H1 (cell line): Measurements from ENCODE around the gene FBXO17. TPM values are rescaled to one million over a fixed set of nuclear protein-coding genes. Genes with fewer than 3 reads are reported as not detected.

Experiments used
- CTCF ChIA-PET: fragments of 300-600 bp; sonication (Branson Sonifier 250); formaldehyde crosslinking; loops from one replicate; lab custom pipeline; 2021; ENCODE audit not compliant: partially characterized antibody; lab: Charles Lee
- POLR2A ChIA-PET: fragments of 300-600 bp; sonication (Branson Sonifier 250); formaldehyde crosslinking; loops from one replicate; lab custom pipeline; 2021; ENCODE audit warnings: inconsistent platforms; ENCODE audit not compliant: partially characterized antibody; lab: Charles Lee
- DNase-seq, 2 experiments: peaks; one replicate each; pipeline versions ENCODE4 v3.0.0 to v3.0.0-alpha.2; 2010 to 2022; ENCODE audit warnings: low spot score in 2 of 2, low read depth in 1 of 2, mixed read lengths in 1 of 2
- FAIRE-seq: peaks from 2 replicates; lab custom pipeline; 2011; peaks lifted over from hg19 to GRCh38; lab: Jason Lieb, UNC
- H2AFZ ChIP-seq: 2 replicates; pipeline ENCODE4 v1.8.1; 2012; ENCODE audit warnings: low read length, inconsistent platforms
- H2AK5ac ChIP-seq: 2 replicates; pipeline ENCODE4 v1.6.1; 2013; ENCODE audit warnings: low read depth, low read length
- H2BK120ac ChIP-seq: replicated peaks from 2 replicates; pipeline ENCODE3; 2013; ENCODE audit warnings: low read depth, low read length, inconsistent platforms
- H2BK12ac ChIP-seq: 2 replicates; pipeline ENCODE4 v1.6.1; 2013; ENCODE audit warnings: low read depth, low read length
- H2BK15ac ChIP-seq: 2 replicates; pipeline ENCODE4 v1.6.1; 2013; ENCODE audit warnings: low read length
- H2BK20ac ChIP-seq: 2 replicates; pipeline ENCODE4 v1.6.1; 2013; ENCODE audit warnings: low read length
- H2BK5ac ChIP-seq: 2 replicates; pipeline ENCODE4 v1.6.1; 2013; ENCODE audit warnings: low read depth, low read length
- H3K14ac ChIP-seq: 2 replicates; pipeline ENCODE4 v1.6.1; 2013; ENCODE audit warnings: inconsistent platforms; ENCODE audit not compliant: insufficient read length
- H3K18ac ChIP-seq: 2 replicates; pipeline ENCODE4 v1.6.1; 2013; ENCODE audit warnings: low read length; ENCODE audit errors: extremely low read depth
- H3K23ac ChIP-seq: 2 replicates; pipeline ENCODE4 v1.6.1; 2013; ENCODE audit warnings: inconsistent platforms; ENCODE audit not compliant: insufficient read length
- H3K23me2 ChIP-seq: 2 replicates; pipeline ENCODE4 v1.6.1; 2013; ENCODE audit warnings: low read depth, low read length
- H3K27ac ChIP-seq: 2 replicates; pipeline ENCODE4 v1.6.1; 2011; ENCODE audit warnings: low read depth, low read length, inconsistent platforms
- H3K27me3 ChIP-seq, 4 experiments: replicated peaks in 1 of 4; 1 replicate in 1 of 4; 2 replicates in 3 of 4; pipeline versions ENCODE4 v1.6.1 to v1.8.1; 2011 to 2013; ENCODE audit warnings: low read length in 3 of 4, mild to moderate bottlenecking in 3 of 4, inconsistent platforms in 2 of 4, mixed read lengths in 2 of 4, moderate library complexity in 1 of 4; ENCODE audit not compliant: control insufficient read depth in 3 of 4, insufficient read depth in 3 of 4; ENCODE audit errors: extremely low read depth in 1 of 4
- H3K36me3 ChIP-seq, 4 experiments: 2 replicates each; pipeline versions ENCODE4 v1.6.1 to v1.8.1; 2011 to 2013; ENCODE audit warnings: mild to moderate bottlenecking in 4 of 4, low read length in 3 of 4, moderate library complexity in 2 of 4, control low read depth in 1 of 4, inconsistent platforms in 1 of 4; ENCODE audit not compliant: insufficient read depth in 4 of 4, control insufficient read depth in 2 of 4
- H3K4ac ChIP-seq: replicated peaks from 2 replicates; pipeline ENCODE3; 2013; ENCODE audit warnings: low read length, low read depth, mixed read lengths, inconsistent platforms; ENCODE audit not compliant: insufficient read length
- H3K4me1 ChIP-seq, 4 experiments: replicated peaks in 1 of 4; 1 replicate in 1 of 4; 2 replicates in 3 of 4; pipeline versions ENCODE4 v1.6.1 to v1.8.1; 2011 to 2013; ENCODE audit warnings: low read length in 3 of 4, inconsistent platforms in 2 of 4, mixed read lengths in 1 of 4; ENCODE audit not compliant: insufficient read depth in 4 of 4, control insufficient read depth in 3 of 4
- H3K4me2 ChIP-seq, 2 experiments: 2 replicates each; pipeline versions ENCODE4 v1.6.1 to v1.8.1; 2011 to 2013; ENCODE audit warnings: low read depth in 2 of 2, low read length in 2 of 2, control low read depth in 1 of 2, inconsistent platforms in 1 of 2, mild to moderate bottlenecking in 1 of 2; ENCODE audit not compliant: insufficient read depth in 1 of 2
- H3K4me3 ChIP-seq, 4 experiments: fragments of 200-600, 300-600 bp in 1 of 4; sonication (generic), shearing (Covaris generic), sonication (Bioruptor Twin) in 1 of 4; 2 replicates each; pipeline versions ENCODE4 v1.5.1 to v1.8.1; 2011 to 2016; ENCODE audit warnings: low read length in 4 of 4, low read depth in 3 of 4, control low read depth in 2 of 4, inconsistent platforms in 2 of 4, mild to moderate bottlenecking in 2 of 4, mixed read lengths in 1 of 4, moderate library complexity in 1 of 4; ENCODE audit not compliant: insufficient read depth in 2 of 4; ENCODE audit errors: extremely low read depth in 1 of 4
- H3K56ac ChIP-seq: replicated peaks from 2 replicates; pipeline ENCODE3; 2013; ENCODE audit warnings: low read depth, mild to moderate bottlenecking, mixed read lengths, low read length, inconsistent platforms; ENCODE audit not compliant: insufficient read length
- H3K79me1 ChIP-seq: 2 replicates; pipeline ENCODE4 v1.6.1; 2013; ENCODE audit warnings: low read depth, low read length, control low read depth
- H3K79me2 ChIP-seq, 2 experiments: 2 replicates each; pipeline versions ENCODE4 v1.6.1 to v1.8.1; 2012 to 2013; ENCODE audit warnings: low read length in 2 of 2, mild to moderate bottlenecking in 2 of 2, inconsistent platforms in 1 of 2; ENCODE audit not compliant: insufficient read depth in 2 of 2, control insufficient read depth in 1 of 2
- H3K9ac ChIP-seq, 4 experiments: replicated peaks in 1 of 4; 1 replicate in 1 of 4; 2 replicates in 3 of 4; pipeline versions ENCODE4 v1.6.1 to v1.8.1; 2011 to 2013; ENCODE audit warnings: low read depth in 3 of 4, low read length in 3 of 4, control low read depth in 2 of 4, mild to moderate bottlenecking in 2 of 4, moderate library complexity in 2 of 4, inconsistent platforms in 1 of 4; ENCODE audit errors: extremely low read depth in 1 of 4
- H3K9me3 ChIP-seq, 2 experiments: 2 replicates each; pipeline versions ENCODE4 v1.6.1 to v1.8.1; 2012 to 2013; ENCODE audit warnings: mild to moderate bottlenecking in 2 of 2, moderate library complexity in 2 of 2, control low read depth in 1 of 2, inconsistent platforms in 1 of 2, low read depth in 1 of 2, low read length in 1 of 2, mixed read lengths in 1 of 2; ENCODE audit not compliant: insufficient read depth in 2 of 2
- H4K20me1 ChIP-seq, 2 experiments: replicated peaks in 1 of 2; 2 replicates each; pipeline versions ENCODE3 to v1.8.1; 2011 to 2013; ENCODE audit warnings: inconsistent platforms in 2 of 2, low read length in 2 of 2, mild to moderate bottlenecking in 1 of 2; ENCODE audit not compliant: insufficient read depth in 2 of 2, control insufficient read depth in 1 of 2
- H4K5ac ChIP-seq: 2 replicates; pipeline ENCODE4 v1.6.1; 2013; ENCODE audit warnings: low read length, low read depth, mixed read lengths, inconsistent platforms; ENCODE audit not compliant: insufficient read length
- H4K8ac ChIP-seq: 2 replicates; pipeline ENCODE4 v1.8.0; 2013; ENCODE audit warnings: mild to moderate bottlenecking, moderate library complexity, low read length, inconsistent platforms; ENCODE audit not compliant: insufficient read depth; ENCODE audit errors: extremely low read depth
- H4K91ac ChIP-seq: replicated peaks from 2 replicates; pipeline ENCODE3; 2013; ENCODE audit warnings: low read length, mixed read lengths, inconsistent platforms; ENCODE audit not compliant: insufficient read length
- BACH1 ChIP-seq: IDR thresholded peaks from 2 replicates; pipeline ENCODE4 v1.6.1; 2012; ENCODE audit warnings: low read length, improper control_type of control experiment
- BCL11A ChIP-seq, 2 experiments: IDR thresholded peaks; one replicate each; pipeline ENCODE4 v1.6.1; 2011; ENCODE audit warnings: low read depth in 2 of 2, low read length in 2 of 2, mild to moderate bottlenecking in 2 of 2
- CEBPB ChIP-seq: IDR thresholded peaks from 2 replicates; pipeline ENCODE4 v1.6.1; 2012; ENCODE audit warnings: low read depth, low read length
- CHD2 ChIP-seq: IDR thresholded peaks from 2 replicates; pipeline ENCODE4 v1.6.1; 2012; ENCODE audit warnings: low read length, improper control_type of control experiment
- JUND ChIP-seq: IDR thresholded peaks from 2 replicates; pipeline ENCODE4 v1.6.1; 2011; ENCODE audit warnings: mild to moderate bottlenecking, improper control_type of control experiment, low read length
- KDM4A ChIP-seq: IDR thresholded peaks from one replicate; pipeline ENCODE4 v1.7.1; 2012; ENCODE audit warnings: low read depth, mild to moderate bottlenecking, moderate library complexity, low read length, inconsistent platforms; ENCODE audit not compliant: severe bottlenecking
- SP1 ChIP-seq: IDR thresholded peaks from 2 replicates; pipeline ENCODE4 v1.6.1; 2011; ENCODE audit warnings: low read depth, low read length
- SP2 ChIP-seq: IDR thresholded peaks from 2 replicates; pipeline ENCODE4 v1.6.1; 2012; ENCODE audit warnings: mild to moderate bottlenecking, low read length, inconsistent platforms
- SRF ChIP-seq: IDR thresholded peaks from 2 replicates; pipeline ENCODE4 v1.6.1; 2011; ENCODE audit warnings: mild to moderate bottlenecking, low read depth, low read length, moderate library complexity
- WGBS, 2 experiments: shearing (Covaris generic) in 1 of 2; methylation state at CpG; one replicate each; pipeline versions ENCODE4 v1.1.6 to v1.1.7; 2013 to 2015; ENCODE audit warnings: low lambda C conversion rate in 2 of 2, mixed read lengths in 2 of 2, inconsistent platforms in 1 of 2, low coverage in 1 of 2, missing lambda C conversion rate in 1 of 2; ENCODE audit not compliant: insufficient replicate concordance in 2 of 2, insufficient coverage in 1 of 2, insufficient read length in 1 of 2; ENCODE audit errors: extremely low coverage in 1 of 2, missing lambda C conversion rate in 1 of 2; 5-methylcytosine and 5-hydroxymethylcytosine counted together
- polyA plus RNA-seq, 7 experiments: library from polyadenylated mRNA; depleted of rRNA in 3 of 7; stranded (reverse) in 5 of 7; unstranded in 2 of 7; fragments of >200 nt in 5 of 7; fragments of 200-250 nt in 2 of 7; gene quantifications; 1 replicate in 5 of 7; 2 replicates in 1 of 7; 4 replicates in 1 of 7; pipeline versions ENCODE4 v1.2.1 to v1.2.3, GENCODE V29; 2011 to 2013; ENCODE audit warnings: missing spikeins in 2 of 7, mixed read lengths in 2 of 7
- total RNA-seq: library from RNA; stranded (reverse); fragmentation: NEBNext Ultra II Directional; extraction: Animal tissue kit (Norgen Biotek cat#: 25700); gene quantifications from 2 replicates; pipeline ENCODE4 v1.2.1, GENCODE V29; 2021
- TF ChIP-seq, protein P1 (sequence below): IDR thresholded peaks from 2 replicates; pipeline ENCODE4 v1.6.1; 2012; ENCODE audit warnings: low read length, inconsistent platforms
- TF ChIP-seq, protein P2 (sequence below), 3 experiments: IDR thresholded peaks; 1 replicate in 2 of 3; 2 replicates in 1 of 3; pipeline versions ENCODE4 v1.5.1 to v1.6.1; 2011; ENCODE audit warnings: low read length in 3 of 3, mild to moderate bottlenecking in 3 of 3, inconsistent platforms in 2 of 3, low read depth in 1 of 3, moderate library complexity in 1 of 3; ENCODE audit not compliant: insufficient read depth in 1 of 3; ENCODE audit errors: control extremely low read depth in 1 of 3

Gene FBXO17
- total and polyA plus RNA-seq, 2 of the 8 experiments (the other 6 are each of a cell fraction or from before 2014, with no cell fraction given) = 11.7 to 15.3 TPM

DNA sequence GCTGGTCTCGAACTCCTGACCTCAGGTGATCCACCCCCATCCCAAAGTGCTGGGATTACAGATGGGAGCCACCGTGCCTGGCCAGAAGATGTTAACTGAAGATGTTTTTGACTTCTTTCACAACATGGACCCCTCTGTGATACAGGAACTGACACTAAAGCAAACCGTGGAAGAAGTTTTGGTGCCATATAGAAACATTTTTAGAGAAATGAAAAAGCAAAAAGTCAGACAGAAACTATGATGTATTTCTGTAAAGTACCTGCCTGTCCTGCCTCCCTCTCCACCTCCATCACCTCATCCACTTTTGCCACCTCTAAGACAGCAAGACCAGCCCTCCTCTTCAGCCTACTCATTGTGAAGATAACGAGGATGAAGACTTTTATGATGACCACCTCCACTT is 45.5 kb upstream of the FBXO17 start:
- H2BK12ac ChIP-seq = no peak overlapping the region
- H3K9me3 ChIP-seq = no peaks in the 10 kb centered on the region
- no peak overlapping the region for H3K4me2 ChIP-seq
- H3K4me3 ChIP-seq = no peak overlapping the region
- H3K4ac ChIP-seq = no peak overlapping the region
- no peak overlapping the region for H4K8ac ChIP-seq
- no peak overlapping the region for H4K91ac ChIP-seq
- no peak overlapping the region for H3K9ac ChIP-seq
- H3K36me3 ChIP-seq = peaks cover 0 to 6% (median under 1%) of the 10 kb centered on the region in 4 experiments; a peak in 4 of 8 replicates
- H3K27ac ChIP-seq = no peak overlapping the region
- H3K18ac ChIP-seq = no peak overlapping the region
- no peaks in the 10 kb centered on the region for H3K27me3 ChIP-seq
- H3K4me1 ChIP-seq = no peaks in the 10 kb centered on the region
- no peak overlapping the region for H2AK5ac ChIP-seq
- H2BK120ac ChIP-seq = no peak overlapping the region
- ChIA-PET CTCF (interaction anchor here (0.6 kb wide), 1 partner anchor 562 kb away, joined by 5 read pairs; no protein-coding TSS in a partner anchor), POLR2A (interaction anchor here (2.9 kb wide), 1 partner anchor 10 kb away, joined by 14 read pairs; no protein-coding TSS in a partner anchor)
- no peak overlapping the region for H4K5ac ChIP-seq
- H2BK20ac ChIP-seq = no peak overlapping the region
- H3K14ac ChIP-seq = no peak overlapping the region
- no peak overlapping the region for H2AFZ ChIP-seq
- no peak overlapping the region for H3K23ac ChIP-seq
- no peak overlapping the region for H2BK15ac ChIP-seq
- H3K23me2 ChIP-seq = no peaks in the 10 kb centered on the region
- no peaks in the 10 kb centered on the region for H3K79me1 ChIP-seq
- 85% methylated on average over 4 of the region's 4 CpGs; no CpG with 5 or more reads in 1 of the 2 experiments for WGBS, 2 experiments
- no peaks in the 10 kb centered on the region for H4K20me1 ChIP-seq
- no peak overlapping the region for H3K56ac ChIP-seq
- H2BK5ac ChIP-seq = no peak overlapping the region
- FAIRE-seq (no peak), DNase-seq (no peak)
- H3K79me2 ChIP-seq = no peaks in the 10 kb centered on the region
- TF ChIP-seq BACH1 (no peak), JUND (no peak), CEBPB (no peak), SP1 (no peak), CHD2 (no peak), SRF (no peak), BCL11A (IDR thresholded peaks at IDR 0.05; ENCODE audit: low read depth in 2 of 2, low read length in 2 of 2) (no peak), KDM4A (no peak), SP2 (no peak)
- TF ChIP-seq, protein P1, sequence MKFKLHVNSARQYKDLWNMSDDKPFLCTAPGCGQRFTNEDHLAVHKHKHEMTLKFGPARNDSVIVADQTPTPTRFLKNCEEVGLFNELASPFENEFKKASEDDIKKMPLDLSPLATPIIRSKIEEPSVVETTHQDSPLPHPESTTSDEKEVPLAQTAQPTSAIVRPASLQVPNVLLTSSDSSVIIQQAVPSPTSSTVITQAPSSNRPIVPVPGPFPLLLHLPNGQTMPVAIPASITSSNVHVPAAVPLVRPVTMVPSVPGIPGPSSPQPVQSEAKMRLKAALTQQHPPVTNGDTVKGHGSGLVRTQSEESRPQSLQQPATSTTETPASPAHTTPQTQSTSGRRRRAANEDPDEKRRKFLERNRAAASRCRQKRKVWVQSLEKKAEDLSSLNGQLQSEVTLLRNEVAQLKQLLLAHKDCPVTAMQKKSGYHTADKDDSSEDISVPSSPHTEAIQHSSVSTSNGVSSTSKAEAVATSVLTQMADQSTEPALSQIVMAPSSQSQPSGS = no peak
- TF ChIP-seq, protein P2, sequence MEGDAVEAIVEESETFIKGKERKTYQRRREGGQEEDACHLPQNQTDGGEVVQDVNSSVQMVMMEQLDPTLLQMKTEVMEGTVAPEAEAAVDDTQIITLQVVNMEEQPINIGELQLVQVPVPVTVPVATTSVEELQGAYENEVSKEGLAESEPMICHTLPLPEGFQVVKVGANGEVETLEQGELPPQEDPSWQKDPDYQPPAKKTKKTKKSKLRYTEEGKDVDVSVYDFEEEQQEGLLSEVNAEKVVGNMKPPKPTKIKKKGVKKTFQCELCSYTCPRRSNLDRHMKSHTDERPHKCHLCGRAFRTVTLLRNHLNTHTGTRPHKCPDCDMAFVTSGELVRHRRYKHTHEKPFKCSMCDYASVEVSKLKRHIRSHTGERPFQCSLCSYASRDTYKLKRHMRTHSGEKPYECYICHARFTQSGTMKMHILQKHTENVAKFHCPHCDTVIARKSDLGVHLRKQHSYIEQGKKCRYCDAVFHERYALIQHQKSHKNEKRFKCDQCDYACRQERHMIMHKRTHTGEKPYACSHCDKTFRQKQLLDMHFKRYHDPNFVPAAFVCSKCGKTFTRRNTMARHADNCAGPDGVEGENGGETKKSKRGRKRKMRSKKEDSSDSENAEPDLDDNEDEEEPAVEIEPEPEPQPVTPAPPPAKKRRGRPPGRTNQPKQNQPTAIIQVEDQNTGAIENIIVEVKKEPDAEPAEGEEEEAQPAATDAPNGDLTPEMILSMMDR (IDR thresholded peaks at IDR 0.05; ENCODE audit: control extremely low read depth in 1 of 3, insufficient read depth in 1 of 3, low read depth in 1 of 3, low read length in 3 of 3) = no peak
